ENCODE measurements around the gene TBC1D16.

Gene TBC1D16

DNA sequence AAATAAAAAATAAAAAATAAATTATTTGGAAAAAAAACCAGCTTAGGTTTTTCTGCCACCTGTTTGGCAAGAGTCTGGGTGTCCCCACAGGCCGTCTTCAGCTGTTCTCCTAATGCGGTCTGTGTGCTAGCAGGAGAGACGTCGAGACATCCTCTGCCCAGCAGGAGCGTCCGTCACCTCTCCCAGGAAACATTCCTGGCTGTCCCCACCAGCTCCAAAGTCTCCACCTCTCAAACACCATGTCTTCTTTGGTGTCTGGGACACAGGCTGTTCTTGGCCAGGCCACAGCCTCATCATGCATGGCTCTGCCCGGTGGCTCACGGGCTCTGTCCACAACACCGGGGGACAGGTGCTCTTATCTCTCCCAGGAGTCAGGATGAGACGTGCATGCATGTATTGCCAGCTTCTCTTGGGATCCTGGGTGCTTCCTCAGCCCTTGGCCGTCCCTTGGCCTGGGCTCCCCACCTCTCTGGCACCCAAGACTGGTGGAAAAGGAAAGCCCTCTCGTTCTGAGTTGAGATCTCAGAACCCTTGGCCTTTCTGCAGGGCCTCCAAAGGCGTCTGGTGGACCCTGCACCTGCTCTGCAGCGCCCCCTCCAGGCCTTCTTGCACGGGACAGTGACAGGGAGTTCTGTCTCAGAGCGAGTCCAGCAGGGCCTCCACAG lies 111.6 kb downstream of the TBC1D16 start:
- DNase-seq: no peak

DNA sequence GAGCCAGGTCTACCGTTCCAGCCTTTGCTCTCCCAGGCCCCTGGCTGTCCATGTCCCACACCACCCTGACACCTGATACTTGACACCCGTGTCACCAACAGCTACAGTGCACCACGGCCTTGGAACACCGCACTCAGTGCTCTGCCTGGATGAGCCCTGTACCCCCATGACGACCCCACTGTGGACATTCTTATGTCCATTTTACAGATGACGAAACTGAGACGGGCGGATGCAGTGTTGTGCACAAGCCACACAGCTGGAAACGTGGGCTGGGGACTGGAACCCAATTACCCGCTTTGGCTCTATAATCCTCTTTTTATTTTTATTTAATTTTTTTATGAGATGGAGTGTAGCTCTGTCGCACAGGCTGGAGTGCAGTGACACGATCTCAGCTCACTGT lies 112.9 kb downstream of the TBC1D16 start:
- DNase-seq: no peak

GRCh38 chr17:79922116-79922601 lies 113.5 kb downstream of the TBC1D16 start:
- DNase-seq: no peak

GRCh38 chr17:79921411-79922115 lies 114.1 kb downstream of the TBC1D16 start:
- DNase-seq: no peak

- DNase-seq: no peak
Observed at GRCh38 chr17:79920751-79921410, 114.8 kb downstream of the TBC1D16 start.

GRCh38 chr17:79919862-79920720 lies 115.6 kb downstream of the TBC1D16 start:
- no peak for DNase-seq

DNA sequence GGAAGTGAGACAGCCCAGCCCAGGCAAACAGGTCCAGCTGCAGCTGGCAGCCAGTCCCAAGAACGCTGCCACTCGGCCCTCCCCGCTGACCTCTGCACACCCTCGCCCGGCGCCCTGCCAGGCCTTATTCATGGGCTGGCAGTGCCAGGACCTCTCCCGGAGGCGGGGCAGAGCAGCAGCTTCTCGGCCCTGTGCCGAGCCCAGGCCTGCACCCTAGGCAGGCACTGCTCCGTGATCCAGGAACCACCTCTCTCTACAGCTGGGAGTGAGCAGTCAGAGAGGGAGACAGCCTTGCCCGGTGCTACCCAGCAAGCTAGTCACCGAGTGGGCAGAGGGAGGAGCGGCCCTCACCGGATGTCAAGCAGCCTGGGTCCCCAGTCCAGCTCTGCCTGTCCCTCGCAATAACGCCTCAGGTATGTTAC lies 116.5 kb downstream of the TBC1D16 start:
- no peak for DNase-seq

DNA sequence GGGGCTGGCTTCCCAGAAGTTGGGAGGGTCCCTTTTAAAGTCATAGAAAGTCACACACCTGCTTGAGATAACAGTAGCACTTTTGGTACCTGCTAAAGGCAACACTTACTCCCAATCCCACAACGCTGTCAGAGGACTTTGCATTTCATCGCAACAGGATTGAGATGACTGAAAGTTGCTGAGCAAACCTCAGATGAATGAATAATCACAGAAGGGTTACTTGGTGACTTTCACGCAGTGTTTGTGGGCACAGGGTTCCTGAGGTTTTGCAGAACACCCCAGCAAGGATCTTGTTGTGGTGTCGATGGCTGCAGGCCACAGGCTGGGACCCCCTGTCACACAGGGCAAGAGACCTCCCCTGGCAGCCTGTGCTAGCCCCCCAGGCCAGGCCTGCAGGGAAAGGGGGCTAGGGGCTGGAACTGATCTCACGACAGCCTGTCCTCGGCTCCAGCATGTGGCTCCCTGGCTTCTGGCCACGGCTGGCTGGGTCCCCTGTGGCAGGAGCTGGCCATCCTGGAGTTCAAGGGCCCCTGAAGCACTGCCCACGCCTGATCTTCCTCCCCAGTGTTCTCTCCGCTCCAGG lies 117.0 kb downstream of the TBC1D16 start:
- DNase-seq: no peak

GRCh38 chr17:79917902-79918484 lies 117.7 kb downstream of the TBC1D16 start:
- DNase-seq: no peak

DNA sequence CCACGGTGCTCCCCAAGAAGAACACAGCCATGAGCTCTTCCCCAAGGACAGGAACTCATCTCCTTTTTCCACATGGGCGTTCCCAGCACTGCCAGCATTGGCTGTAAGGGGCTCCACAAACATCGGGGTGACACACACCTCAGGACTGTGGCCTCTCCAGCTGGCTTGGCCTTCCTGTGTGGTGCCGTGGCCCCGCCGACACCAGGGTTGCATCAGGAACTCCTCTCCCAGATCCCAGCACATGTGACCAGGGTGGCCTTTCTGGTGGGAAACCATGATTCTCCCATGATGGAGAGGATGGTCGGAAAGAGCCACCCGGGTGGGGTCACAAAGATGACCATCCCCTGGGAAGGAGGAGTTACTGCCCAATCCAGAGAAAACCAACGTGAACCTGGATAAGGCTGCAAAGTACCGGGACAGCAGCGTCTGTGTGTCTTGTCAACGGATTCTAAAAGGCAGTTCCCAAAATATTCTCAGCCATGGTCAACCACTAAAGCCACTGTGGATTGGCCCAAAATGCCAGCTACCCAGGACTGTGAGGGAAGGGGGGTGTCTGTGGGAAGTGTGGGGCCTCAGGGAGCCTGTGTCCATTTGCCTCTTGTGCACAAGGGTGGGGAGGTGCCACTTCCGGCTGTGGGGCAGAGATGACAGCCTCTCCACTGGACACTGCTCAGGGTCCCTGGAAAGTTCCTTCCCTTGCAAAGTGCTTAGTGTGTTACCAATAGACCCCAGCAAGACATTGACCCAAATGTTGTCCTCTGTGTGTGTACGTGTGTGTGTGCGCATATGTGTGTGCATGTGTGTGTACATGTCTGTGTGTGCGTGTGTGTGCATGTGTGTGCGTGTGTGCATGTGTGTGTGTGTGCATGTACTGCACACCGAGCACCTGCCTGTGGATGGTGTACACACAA lies 118.4 kb downstream of the TBC1D16 start:
- no peak for DNase-seq

DNA sequence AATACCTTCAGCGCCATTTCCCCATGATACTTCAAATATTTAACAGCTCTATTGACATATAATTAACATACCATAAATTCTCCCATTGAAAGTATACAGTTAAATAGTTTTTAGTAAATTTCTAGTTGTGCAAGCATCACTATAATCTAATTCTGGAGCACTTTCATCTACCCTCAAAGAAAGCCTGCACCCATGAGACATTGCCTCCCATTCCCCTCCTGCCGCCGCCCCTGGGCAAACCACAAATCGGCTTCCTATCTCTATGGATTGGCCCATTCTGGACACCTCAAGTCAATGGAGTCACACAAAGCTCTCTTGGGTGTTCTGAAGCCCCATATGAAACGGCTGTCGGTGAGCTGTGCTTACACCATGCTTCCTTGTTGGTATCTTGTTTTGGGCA lies 119.2 kb downstream of the TBC1D16 start:
- no peak for DNase-seq

DNA sequence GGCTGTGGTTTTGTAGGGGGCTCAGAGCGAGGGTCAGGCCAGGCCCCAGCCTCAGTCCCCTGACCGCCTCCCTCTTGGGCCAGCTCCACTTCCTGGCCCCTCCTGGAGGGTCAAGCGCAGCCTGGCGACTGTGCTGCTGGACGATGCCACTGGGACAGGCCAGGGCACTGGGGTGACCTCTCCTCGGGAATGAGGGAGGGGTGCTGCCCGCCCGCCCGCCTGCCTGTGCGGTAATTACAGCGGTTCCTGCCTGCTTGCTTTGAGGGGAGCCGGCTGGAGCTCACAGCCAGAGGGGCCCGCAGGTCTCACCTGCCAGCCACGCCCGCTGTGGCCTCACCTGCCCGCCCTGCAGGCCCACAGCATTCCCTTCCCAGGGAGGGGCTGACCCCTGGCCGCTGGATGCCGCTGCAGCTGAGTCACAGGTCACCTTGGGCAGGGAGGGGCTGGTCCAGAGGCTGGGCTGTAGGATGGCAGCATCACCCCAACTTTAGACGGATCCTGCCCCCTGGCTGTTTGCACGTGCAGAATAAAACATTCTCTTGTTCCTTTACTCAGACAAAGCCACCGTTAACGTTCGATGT lies 119.7 kb downstream of the TBC1D16 start:
- DNase-seq: peak; percentile 17

GRCh38 chr17:79914813-79915740 lies 120.6 kb downstream of the TBC1D16 start:
- DNase-seq: no peak

DNA sequence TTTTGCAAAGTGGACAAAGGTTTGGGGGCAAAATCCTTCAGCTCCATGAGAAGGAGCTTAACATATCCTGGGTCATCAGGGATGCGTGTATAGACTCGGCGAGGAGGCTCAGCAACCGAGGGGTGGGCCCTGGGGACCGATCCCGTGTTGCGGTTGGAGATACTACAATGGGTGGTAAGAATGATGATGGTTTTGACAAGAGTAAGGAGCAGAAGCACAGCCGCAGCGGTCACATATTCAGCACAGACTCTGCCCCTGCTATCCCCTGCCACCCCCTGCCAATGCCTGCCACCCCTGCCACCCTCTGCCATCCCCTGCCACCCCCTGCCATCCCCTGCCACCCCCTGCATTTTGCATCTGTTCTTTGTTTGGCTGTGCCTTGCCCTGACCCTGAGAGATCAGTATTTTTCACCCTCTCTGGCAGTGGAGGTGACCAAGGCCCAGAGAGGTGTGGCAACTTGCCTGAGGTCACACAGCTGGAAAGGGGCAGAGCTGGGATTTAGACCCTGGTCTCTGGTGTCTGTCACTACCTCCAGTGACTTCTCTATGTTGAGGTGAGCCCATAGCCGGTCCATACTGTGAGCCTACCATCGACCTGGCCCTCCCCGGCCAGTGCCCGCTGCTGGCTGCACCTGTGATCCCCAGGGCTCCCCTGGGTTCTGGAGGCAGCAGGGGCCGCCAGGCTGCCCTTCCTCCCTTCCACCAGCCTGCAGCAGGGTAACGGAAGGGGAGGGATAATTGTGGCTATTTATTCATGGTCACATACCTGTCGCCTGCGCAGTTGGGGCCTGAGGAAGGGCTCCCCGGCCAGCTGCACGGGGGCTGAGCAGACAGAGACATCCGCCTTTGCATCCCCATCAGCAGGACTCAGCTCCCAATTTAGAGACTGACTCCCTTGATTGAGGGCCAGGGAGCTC lies 121.5 kb downstream of the TBC1D16 start:
- no peak for DNase-seq

GRCh38 chr17:79913451-79913850 lies 122.2 kb downstream of the TBC1D16 start:
- DNase-seq: no peak

DNA sequence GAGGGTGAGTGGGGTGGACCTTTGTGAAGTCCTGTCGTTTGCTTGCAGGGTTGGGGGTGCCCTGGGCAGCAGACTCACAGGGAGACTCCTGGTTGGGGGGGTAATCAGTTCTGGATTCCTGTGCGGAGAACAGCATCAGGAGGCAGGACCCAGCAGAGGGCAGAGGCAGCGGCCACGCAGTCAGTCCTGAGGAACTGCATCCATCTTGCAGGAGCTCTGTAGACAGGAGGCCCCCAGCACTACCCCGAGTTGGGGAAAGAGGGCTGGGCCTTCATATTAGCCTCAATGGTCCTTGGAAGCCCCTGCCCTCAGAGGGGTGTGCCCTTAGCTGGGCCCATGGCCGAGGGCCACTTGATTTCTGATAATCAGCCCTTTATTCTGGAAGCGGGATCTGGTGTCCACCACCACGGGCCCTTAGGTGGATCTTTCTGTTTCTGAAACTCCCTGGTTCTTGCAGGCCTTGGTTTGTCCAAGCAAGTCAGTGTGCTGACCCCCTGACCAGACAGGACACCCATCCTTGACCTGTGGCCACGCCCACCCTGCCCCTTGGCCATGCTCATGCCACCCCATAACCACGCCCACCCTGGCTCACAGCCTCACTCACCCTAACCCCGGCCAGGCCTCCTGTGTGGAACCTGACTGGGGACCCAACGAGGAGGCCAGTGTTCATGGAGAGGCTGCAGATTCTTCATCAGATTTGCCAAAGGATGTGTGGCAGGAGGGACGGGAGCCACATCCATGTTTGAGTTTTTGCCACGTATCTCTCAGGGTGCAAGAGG lies 122.9 kb downstream of the TBC1D16 start:
- no peak for DNase-seq

Data from DMS 273 treated with DMSO at 0.1 percent for 48 hours (cell line).